ENCODE results near the gene SSC4D.

DNA sequence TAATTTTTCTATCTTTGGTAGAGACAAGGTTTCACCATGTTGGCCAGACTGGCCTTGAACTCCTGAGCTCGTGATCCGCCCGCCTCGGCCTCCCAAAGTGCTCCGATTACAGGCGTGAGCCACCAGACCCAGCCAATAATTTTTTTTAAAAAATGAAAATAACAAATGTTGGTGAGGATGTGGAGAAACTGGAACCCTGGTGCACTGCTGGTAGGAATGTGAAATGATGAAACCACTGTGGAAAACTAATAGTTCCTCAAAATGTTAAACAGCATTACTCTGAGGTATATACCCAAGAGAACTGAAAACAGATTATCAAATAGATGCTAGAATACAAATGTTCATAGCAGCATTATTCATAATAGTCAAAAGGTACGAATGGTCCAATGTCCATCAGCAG, 27.7 kb downstream of the SSC4D start:
- TF ChIP-seq POLR2A (IDR thresholded peaks at IDR 0.05) = no peak
- TF ChIP-seq, protein P1, sequence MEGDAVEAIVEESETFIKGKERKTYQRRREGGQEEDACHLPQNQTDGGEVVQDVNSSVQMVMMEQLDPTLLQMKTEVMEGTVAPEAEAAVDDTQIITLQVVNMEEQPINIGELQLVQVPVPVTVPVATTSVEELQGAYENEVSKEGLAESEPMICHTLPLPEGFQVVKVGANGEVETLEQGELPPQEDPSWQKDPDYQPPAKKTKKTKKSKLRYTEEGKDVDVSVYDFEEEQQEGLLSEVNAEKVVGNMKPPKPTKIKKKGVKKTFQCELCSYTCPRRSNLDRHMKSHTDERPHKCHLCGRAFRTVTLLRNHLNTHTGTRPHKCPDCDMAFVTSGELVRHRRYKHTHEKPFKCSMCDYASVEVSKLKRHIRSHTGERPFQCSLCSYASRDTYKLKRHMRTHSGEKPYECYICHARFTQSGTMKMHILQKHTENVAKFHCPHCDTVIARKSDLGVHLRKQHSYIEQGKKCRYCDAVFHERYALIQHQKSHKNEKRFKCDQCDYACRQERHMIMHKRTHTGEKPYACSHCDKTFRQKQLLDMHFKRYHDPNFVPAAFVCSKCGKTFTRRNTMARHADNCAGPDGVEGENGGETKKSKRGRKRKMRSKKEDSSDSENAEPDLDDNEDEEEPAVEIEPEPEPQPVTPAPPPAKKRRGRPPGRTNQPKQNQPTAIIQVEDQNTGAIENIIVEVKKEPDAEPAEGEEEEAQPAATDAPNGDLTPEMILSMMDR (IDR thresholded peaks at IDR 0.05) = no peak
- no peak for TF ChIP-seq POLR2AphosphoS5 (IDR thresholded peaks at IDR 0.05)
